K562 (cell line): Measurements from ENCODE around the gene CFAP20DC. TPM values are rescaled to one million over a fixed set of nuclear protein-coding genes. Genes with fewer than 3 reads are reported as not detected.
A peak's percentile ranks its signal among the peaks of the same experiment; 100 is the strongest.

ENCODE experiments used
- ATAC-seq: fragments of 200-7000 bp; cut with Tn5 transposase; 3 replicates; pipeline ENCODE4 v1.9.1; 2020; ENCODE audit warnings: moderate library complexity
- BruUV-seq: library from RNA; stranded (reverse); fragments of 400-500 nt; replicated peaks from 2 replicates; lab custom pipeline; 2021; lab: Mats Ljungman, UMichigan
- CTCF ChIA-PET: fragments of 300-600 bp; formaldehyde crosslinking; extraction: SDS; loops from one replicate; lab custom pipeline; 2021; ENCODE audit warnings: low intra/inter-chr PET ratio; lab: Yijun Ruan, JAX
- POLR2A ChIA-PET: fragments of 300-600, 350-650 bp; sonication (Branson Sonifier 250); formaldehyde crosslinking; extraction: SDS; loops from one replicate; lab custom pipeline; 2021; ENCODE audit warnings: antibody characterized with exemption, inconsistent platforms; lab: Yijun Ruan, JAX
- DNase-seq, 4 experiments: peaks; one replicate each; pipeline versions ENCODE4 v3.0.0 to v3.0.0-alpha.2; 2011 to 2018; ENCODE audit warnings: low spot score in 3 of 4, mixed read lengths in 3 of 4; ENCODE audit errors: extremely low read depth in 1 of 4
- FAIRE-seq: peaks from 2 replicates; lab custom pipeline; 2011; peaks lifted over from hg19 to GRCh38; lab: Jason Lieb, UNC
- H2AFZ ChIP-seq: 2 replicates; pipeline ENCODE4 v1.6.0; 2011; ENCODE audit warnings: low read depth, low read length, control low read depth, inconsistent platforms
- H3K27ac ChIP-seq: fragments of 200-600 bp; 3 replicates; pipeline ENCODE4 v1.8.0; 2011; ENCODE audit warnings: low read depth, mild to moderate bottlenecking, control low read depth, inconsistent platforms, low read length, moderate library complexity, mixed read lengths; ENCODE audit errors: extremely low read depth
- H3K27me3 ChIP-seq, 2 experiments: fragments of 300-600 bp in 1 of 2; 2 replicates in 1 of 2; 3 replicates in 1 of 2; pipeline versions ENCODE4 v1.6.0 to v1.8.0; 2011; ENCODE audit warnings: inconsistent platforms in 2 of 2, low read length in 2 of 2, mild to moderate bottlenecking in 1 of 2, mixed read lengths in 1 of 2, moderate library complexity in 1 of 2; ENCODE audit not compliant: control insufficient read depth in 2 of 2, insufficient read depth in 2 of 2
- H3K36me3 ChIP-seq: fragments of 300-600 bp; 3 replicates; pipeline ENCODE4 v1.8.0; 2011; ENCODE audit warnings: mild to moderate bottlenecking, low read length, inconsistent platforms; ENCODE audit not compliant: control insufficient read depth, insufficient read depth
- H3K4me1 ChIP-seq, 2 experiments: fragments of 200-600 bp in 1 of 2; replicated peaks in 1 of 2; 2 replicates in 1 of 2; 3 replicates in 1 of 2; pipeline versions ENCODE4 v1.5.1 to v1.8.0; 2011; ENCODE audit warnings: inconsistent platforms in 2 of 2, low read length in 2 of 2, mild to moderate bottlenecking in 1 of 2, mixed read lengths in 1 of 2, moderate library complexity in 1 of 2; ENCODE audit not compliant: control insufficient read depth in 2 of 2, insufficient read depth in 2 of 2
- H3K4me2 ChIP-seq: 2 replicates; pipeline ENCODE4 v1.6.1; 2011; ENCODE audit warnings: low read length, control low read depth, inconsistent platforms, mixed read lengths; ENCODE audit not compliant: insufficient read depth
- H3K4me3 ChIP-seq: fragments of 200-600 bp; sonication (generic), shearing (Covaris generic); 2 replicates; pipeline ENCODE4 v1.5.1; 2016; ENCODE audit warnings: control low read depth, inconsistent platforms
- H3K79me2 ChIP-seq: fragments of 200-600 bp; 3 replicates; pipeline ENCODE4 v1.8.0; 2011; ENCODE audit warnings: low read length, inconsistent platforms; ENCODE audit not compliant: control insufficient read depth, insufficient read depth
- H3K9ac ChIP-seq, 2 experiments: 2 replicates each; pipeline versions ENCODE4 v1.6.0 to v1.6.1; 2011; ENCODE audit warnings: low read depth in 2 of 2, low read length in 2 of 2, control low read depth in 1 of 2, inconsistent platforms in 1 of 2, mild to moderate bottlenecking in 1 of 2, mixed read lengths in 1 of 2; ENCODE audit not compliant: insufficient read depth in 1 of 2
- H3K9me1 ChIP-seq: one replicate; pipeline ENCODE4 v1.6.0; 2011; ENCODE audit warnings: inconsistent platforms, mild to moderate bottlenecking, low read length, moderate library complexity; ENCODE audit not compliant: control insufficient read depth, insufficient read depth
- H3K9me3 ChIP-seq: replicated peaks from 2 replicates; pipeline ENCODE4 v1.5.1; 2011; ENCODE audit warnings: low read depth, low read length, inconsistent platforms; ENCODE audit not compliant: control insufficient read depth, insufficient read depth
- H4K20me1 ChIP-seq: replicated peaks from 2 replicates; pipeline ENCODE4 v1.6.1; 2011; ENCODE audit warnings: low read length, inconsistent platforms, mixed read lengths; ENCODE audit not compliant: control insufficient read depth, insufficient read depth
- ARID1B ChIP-seq: fragments of 450-650 bp; IDR thresholded peaks from 2 replicates; pipeline ENCODE4 v1.6.1; 2016; ENCODE audit warnings: antibody characterized with exemption, mild to moderate bottlenecking, inconsistent platforms
- BHLHE40 ChIP-seq: IDR thresholded peaks from 2 replicates; pipeline ENCODE4 v1.6.1; 2011; ENCODE audit warnings: low read length, improper control_type of control experiment
- CBFA2T2 ChIP-seq: fragments of 450-650 bp; conservative IDR thresholded peaks from 2 replicates; pipeline ENCODE4 v1.6.1; 2017; ENCODE audit warnings: mild to moderate bottlenecking
- CBFA2T3 ChIP-seq: fragments of 450-650 bp; IDR thresholded peaks from 2 replicates; pipeline ENCODE4 v1.6.1; 2017
- CTBP1 ChIP-seq: fragments of 450-650 bp; IDR thresholded peaks from 2 replicates; pipeline ENCODE4 v1.6.1; 2016; ENCODE audit warnings: borderline replicate concordance
- DMBX1 ChIP-seq: fragments of 250-450 bp; sonication (Bioruptor Pico); IDR thresholded peaks from 2 replicates; pipeline ENCODE4 v1.8.0; 2022; ENCODE audit warnings: inconsistent platforms, mild to moderate bottlenecking, moderate library complexity, borderline replicate concordance
- DPF2 ChIP-seq: fragments of 450-650 bp; IDR thresholded peaks from 2 replicates; pipeline ENCODE4 v1.6.1; 2016
- ELF2 ChIP-seq: fragments of 250-450 bp; sonication (Bioruptor Pico); IDR thresholded peaks from 2 replicates; pipeline ENCODE4 v1.5.0; 2021; ENCODE audit warnings: mild to moderate bottlenecking
- ETV1 ChIP-seq: fragments of 450-650 bp; conservative IDR thresholded peaks from 2 replicates; pipeline ENCODE4 v1.6.1; 2016; ENCODE audit warnings: missing genetic modification characterization, control low read depth, low read depth, missing compliant biosample characterization
- EZH2 ChIP-seq: IDR thresholded peaks from 2 replicates; pipeline ENCODE4 v1.6.1; 2012; ENCODE audit warnings: low read depth, mild to moderate bottlenecking, inconsistent platforms, low read length, borderline replicate concordance
- NFIC ChIP-seq: fragments of 450-650 bp; IDR thresholded peaks from 2 replicates; pipeline ENCODE4 v1.6.1; 2017; ENCODE audit warnings: mild to moderate bottlenecking, inconsistent platforms
- POU5F1 ChIP-seq: fragments of 150-350 bp; IDR thresholded peaks from 2 replicates; pipeline ENCODE4 v1.6.1; 2014; ENCODE audit warnings: borderline replicate concordance, low read length, low read depth, mild to moderate bottlenecking; ENCODE audit not compliant: partially characterized antibody
- RFX1 ChIP-seq: fragments of 450-650 bp; IDR thresholded peaks from 2 replicates; pipeline ENCODE4 v1.6.1; 2016; ENCODE audit warnings: mild to moderate bottlenecking, moderate library complexity
- SMARCA4 ChIP-seq: fragments of 450-650 bp; IDR thresholded peaks from 2 replicates; pipeline ENCODE4 v1.6.1; 2016
- SMARCE1 ChIP-seq: fragments of 450-650 bp; IDR thresholded peaks from 2 replicates; pipeline ENCODE4 v1.7.1; 2016; ENCODE audit warnings: mild to moderate bottlenecking
- ZEB2 ChIP-seq: fragments of 450-650 bp; IDR thresholded peaks from 2 replicates; pipeline ENCODE4 v1.6.1; 2016
- ZNF57 ChIP-seq: fragments of 450-650 bp; formaldehyde crosslinking; IDR thresholded peaks from 2 replicates; pipeline ENCODE4 v1.4.0; 2020; ENCODE audit warnings: mild to moderate bottlenecking, moderate library complexity
- ZNF717 ChIP-seq: fragments of 250-450 bp; sonication (Bioruptor Pico); IDR thresholded peaks from 2 replicates; pipeline ENCODE4 v1.5.0; 2021
- WGBS: fragments of 100-300 bp; shearing (Covaris generic); methylation state at CpG from one replicate; pipeline ENCODE4 v1.1.6; 2016; ENCODE audit warnings: low coverage, mixed read lengths; ENCODE audit not compliant: insufficient coverage; ENCODE audit errors: missing lambda C conversion rate; 5-methylcytosine and 5-hydroxymethylcytosine counted together
- in situ Hi-C: fragments of 300-500 bp; cut with MboI; formaldehyde crosslinking; loops from 4 replicates; pipeline ENCODE4 v1.15.0; 2018; ENCODE audit warnings: inconsistent platforms, mixed read lengths
- intact Hi-C: fragments of 100-400 bp; cut with micrococcal nuclease; formaldehyde crosslinking; loops from 2 replicates; pipeline ENCODE4 v1.14.2; 2022
- polyA plus RNA-seq, 8 experiments: library from polyadenylated mRNA; depleted of rRNA in 4 of 8; stranded (reverse) in 5 of 8; unstranded in 3 of 8; fragments of >200 nt; fragmentation: Nextera tagmentation in 2 of 8; fragmentation: Illumina TruSeq in 1 of 8; extraction: Ambion mirVana in 2 of 8; extraction: Trizol in 1 of 8; gene quantifications; 2 replicates each; pipeline versions ENCODE4 v1.2.1 to v1.2.3, GENCODE V29; 2011 to 2014; ENCODE audit warnings: inconsistent platforms in 1 of 8, missing spikeins in 1 of 8
- total RNA-seq, 7 experiments: library from RNA; depleted of rRNA in 6 of 7; stranded (reverse); fragments of >200 nt in 6 of 7; fragmentation: Illumina TruSeq in 2 of 7; extraction: Trizol in 2 of 7; gene quantifications; 2 replicates each; pipeline versions ENCODE4 v1.2.1 to v1.2.3, GENCODE V29; 2011 to 2021; ENCODE audit warnings: low replicate concordance in 1 of 7
- TF ChIP-seq, protein P1 (sequence below): sonication (generic); formaldehyde crosslinking; IDR thresholded peaks from 2 replicates; pipeline ENCODE4 v1.8.0; 2022; ENCODE audit warnings: mild to moderate bottlenecking, missing genetic modification reagents
- TF ChIP-seq, protein P2 (sequence below): fragments of 450-650 bp; IDR thresholded peaks from 2 replicates; pipeline ENCODE4 v1.6.1; 2016; ENCODE audit warnings: mild to moderate bottlenecking

The CFAP20DC gene
- total and polyA plus RNA-seq, 9 of the 15 experiments (the other 6 are each of a cell fraction or from before 2014, with no cell fraction given): 1.6 to 5.9 (median 4.6) TPM

DNA sequence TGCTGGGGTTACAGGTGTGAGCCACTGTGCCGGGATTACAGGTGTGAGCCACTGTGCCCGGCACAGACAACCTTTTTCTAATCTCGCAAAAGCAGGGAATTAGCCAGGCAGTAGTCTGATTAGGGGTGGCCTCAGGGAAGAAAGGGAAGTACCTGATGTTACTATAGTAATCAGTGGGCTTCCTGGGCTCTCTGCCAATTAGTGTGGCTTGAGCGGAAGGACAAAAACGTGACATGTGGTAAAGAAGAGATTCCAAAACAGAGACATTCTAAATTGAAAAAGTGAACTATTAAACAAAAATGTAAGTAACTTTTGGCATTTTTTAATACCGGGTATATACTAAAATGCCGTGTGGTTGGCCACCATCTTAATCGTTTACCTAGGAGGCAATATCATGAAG, 48.1 kb downstream of the CFAP20DC start:
- in situ Hi-C loops (no loop called here), intact Hi-C loops (no loop called here)
- WGBS: 7% methylated on average over 8 of the region's 8 CpGs
- FAIRE-seq (no peak), DNase-seq (peak in 2 of 4 experiments; percentile 12 to 54), ATAC-seq (no peak)
- Histone ChIP-seq H3K4me3 (no peak overlapping the region), H3K9me3 (no peaks in the 10 kb centered on the region), H4K20me1 (no peaks in the 10 kb centered on the region), H3K9me1 (no peaks in the 10 kb centered on the region), H3K27ac (no peak overlapping the region), H3K36me3 (no peaks in the 10 kb centered on the region; the same call in 2 of the 3 replicates), H3K4me2 (no peak overlapping the region), H3K9ac (no peak overlapping the region), H3K27me3 (no peaks in the 10 kb centered on the region), H3K4me1 (peaks cover 3 to 28% of the 10 kb centered on the region in 2 experiments; a peak in 4 of 5 replicates), H3K79me2 (no peaks in the 10 kb centered on the region), H2AFZ (no peak overlapping the region)
- POLR2A ChIA-PET: no interaction called here
- BruUV-seq: no TSS peak
- TF ChIP-seq EZH2 (no peak), ARID1B (peak; percentile 31; the same call in 1 of the 2 replicates), RFX1 (peak; percentile 41; the same call in 1 of the 2 replicates), ELF2 (no peak), SMARCA4 (peak; percentile 15; the same call in 1 of the 2 replicates), ETV1 (tag) (0 out of 2 replicates have a peak, but pooled peaks have one; percentile 26), DPF2 (0 out of 2 replicates have a peak, but pooled peaks have one; percentile 16), ZNF717 (CRISPR knock-in tag) (no peak), DMBX1 (CRISPR knock-in tag) (no peak), ZNF57 (CRISPR knock-in tag) (no peak), CBFA2T3 (peak; percentile 39), CTBP1 (peak; percentile 38; the same call in 1 of the 2 replicates), NFIC (peak; percentile 77), SMARCE1 (peak; percentile 17; the same call in 1 of the 2 replicates), BHLHE40 (peak; percentile 87), POU5F1 (no peak), CBFA2T2 (0 out of 2 replicates have a peak, but pooled peaks have one; percentile 13), ZEB2 (peak; percentile 71; the same call in 1 of the 2 replicates)
- TF ChIP-seq, protein P1, sequence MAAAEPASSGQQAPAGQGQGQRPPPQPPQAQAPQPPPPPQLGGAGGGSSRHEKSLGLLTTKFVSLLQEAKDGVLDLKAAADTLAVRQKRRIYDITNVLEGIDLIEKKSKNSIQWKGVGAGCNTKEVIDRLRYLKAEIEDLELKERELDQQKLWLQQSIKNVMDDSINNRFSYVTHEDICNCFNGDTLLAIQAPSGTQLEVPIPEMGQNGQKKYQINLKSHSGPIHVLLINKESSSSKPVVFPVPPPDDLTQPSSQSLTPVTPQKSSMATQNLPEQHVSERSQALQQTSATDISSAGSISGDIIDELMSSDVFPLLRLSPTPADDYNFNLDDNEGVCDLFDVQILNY (CRISPR knock-in tag): no peak
- TF ChIP-seq, protein P2, sequence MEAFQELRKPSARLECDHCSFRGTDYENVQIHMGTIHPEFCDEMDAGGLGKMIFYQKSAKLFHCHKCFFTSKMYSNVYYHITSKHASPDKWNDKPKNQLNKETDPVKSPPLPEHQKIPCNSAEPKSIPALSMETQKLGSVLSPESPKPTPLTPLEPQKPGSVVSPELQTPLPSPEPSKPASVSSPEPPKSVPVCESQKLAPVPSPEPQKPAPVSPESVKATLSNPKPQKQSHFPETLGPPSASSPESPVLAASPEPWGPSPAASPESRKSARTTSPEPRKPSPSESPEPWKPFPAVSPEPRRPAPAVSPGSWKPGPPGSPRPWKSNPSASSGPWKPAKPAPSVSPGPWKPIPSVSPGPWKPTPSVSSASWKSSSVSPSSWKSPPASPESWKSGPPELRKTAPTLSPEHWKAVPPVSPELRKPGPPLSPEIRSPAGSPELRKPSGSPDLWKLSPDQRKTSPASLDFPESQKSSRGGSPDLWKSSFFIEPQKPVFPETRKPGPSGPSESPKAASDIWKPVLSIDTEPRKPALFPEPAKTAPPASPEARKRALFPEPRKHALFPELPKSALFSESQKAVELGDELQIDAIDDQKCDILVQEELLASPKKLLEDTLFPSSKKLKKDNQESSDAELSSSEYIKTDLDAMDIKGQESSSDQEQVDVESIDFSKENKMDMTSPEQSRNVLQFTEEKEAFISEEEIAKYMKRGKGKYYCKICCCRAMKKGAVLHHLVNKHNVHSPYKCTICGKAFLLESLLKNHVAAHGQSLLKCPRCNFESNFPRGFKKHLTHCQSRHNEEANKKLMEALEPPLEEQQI: no peak
- CTCF ChIA-PET: no interaction called here
